GM18870 (cell line): ENCODE results near the gene FNTB.
"Not testable (repeated sequence)": the region's sequence is repeated elsewhere in the genome, so short reads cannot be mapped to it uniquely, and the experiment has no call there.

ENCODE experiments used
- ATAC-seq: cut with Tn5 transposase; IDR thresholded peaks from one replicate; pipeline ENCODE4 v1.9.1; 2021; ENCODE audit warnings: moderate library complexity; ENCODE audit not compliant: unreplicated experiment

Gene FNTB

DNA sequence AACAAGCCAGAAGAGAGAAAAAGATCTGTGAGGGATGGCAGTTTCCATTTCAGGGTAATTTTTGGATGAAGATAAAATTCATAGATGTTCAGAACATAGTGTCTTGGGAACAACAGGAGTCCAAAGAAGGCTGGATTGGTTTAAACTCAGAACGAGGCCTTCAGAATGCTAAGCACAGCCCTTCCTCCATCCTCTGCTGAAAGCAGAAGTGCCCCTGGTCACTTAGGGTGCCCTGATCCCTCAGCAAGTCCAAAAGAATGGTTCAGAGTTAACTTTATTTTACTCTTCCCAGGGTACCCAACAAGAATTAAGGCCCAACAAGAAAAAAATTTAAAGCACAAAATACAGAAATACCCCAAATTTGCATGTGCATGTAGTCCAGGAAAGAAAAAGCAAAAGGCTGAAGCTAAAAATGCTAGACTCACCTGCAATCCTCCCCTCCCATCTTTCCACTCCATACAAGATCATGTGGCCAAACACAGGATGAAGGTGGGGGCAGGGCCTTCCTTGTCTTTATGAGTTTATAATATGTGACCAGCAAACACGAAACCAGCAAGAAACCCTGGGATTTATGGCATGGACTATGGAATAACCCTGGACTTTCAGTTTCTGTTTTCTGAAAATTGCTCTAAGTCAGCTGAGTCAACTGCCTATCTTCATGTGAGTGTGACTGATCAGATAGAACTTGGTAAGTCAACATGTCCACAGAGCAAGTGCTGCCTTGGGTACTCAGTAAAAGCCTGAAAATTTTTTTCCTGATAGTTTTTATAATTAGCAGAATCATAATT lies 94.5 kb downstream of the FNTB start:
- ATAC-seq: no peak

GRCh38 chr14:65082930-65083329 lies 96.2 kb downstream of the FNTB start:
- no peak for ATAC-seq

- no peak for ATAC-seq
Measured at GRCh38 chr14:65084554-65085505, 98.1 kb downstream of the FNTB start.

DNA sequence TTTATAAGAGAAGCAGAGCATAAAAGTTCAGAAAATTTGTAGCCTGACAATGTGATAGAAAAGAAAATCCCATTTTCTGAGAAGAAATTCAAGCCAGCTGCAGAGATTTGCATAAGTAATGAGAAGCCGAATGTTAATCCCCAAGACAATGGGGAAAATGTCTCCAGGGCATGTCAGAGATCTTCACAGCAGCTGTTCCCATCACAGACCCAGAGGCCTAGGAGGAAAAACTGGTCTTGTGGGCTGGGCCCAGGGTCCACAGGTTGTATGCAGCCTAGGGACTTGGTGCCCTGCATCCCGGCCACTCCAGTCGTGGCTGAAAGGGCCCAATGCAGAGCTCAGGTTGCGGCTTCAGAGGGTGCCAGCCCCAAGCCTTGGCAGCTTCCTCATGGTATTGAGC lies 100.0 kb downstream of the FNTB start:
- ATAC-seq: not testable (repeated sequence)

- ATAC-seq: not testable (repeated sequence)
Measured at GRCh38 chr14:65087835-65088234, 101.1 kb downstream of the FNTB start.

- no peak for ATAC-seq
Measured at GRCh38 chr14:65092349-65092748, 105.7 kb downstream of the FNTB start.

GRCh38 chr14:65095633-65096205 lies 109.0 kb downstream of the FNTB start:
- no peak for ATAC-seq

- no peak for ATAC-seq
Measured at GRCh38 chr14:65096323-65097089, 109.8 kb downstream of the FNTB start.

DNA sequence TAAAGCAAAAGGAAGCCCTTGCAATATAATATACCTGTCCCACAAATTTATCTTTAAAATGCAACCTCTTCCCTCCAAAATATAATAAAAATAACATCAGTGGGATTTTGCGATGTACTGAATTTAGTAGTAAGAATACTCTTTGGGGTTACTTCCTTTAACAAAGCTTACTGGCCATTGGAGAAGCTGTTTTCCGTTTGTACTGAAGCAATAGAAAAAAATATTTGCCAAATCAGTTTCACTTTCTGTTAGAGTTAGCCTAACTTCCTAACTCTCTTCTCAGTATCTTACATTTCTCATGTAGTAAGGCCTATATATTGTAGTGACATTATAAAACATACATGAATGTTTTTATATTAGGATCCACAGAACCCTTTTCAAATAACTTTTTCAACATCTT lies 111.9 kb downstream of the FNTB start:
- no peak for ATAC-seq

DNA sequence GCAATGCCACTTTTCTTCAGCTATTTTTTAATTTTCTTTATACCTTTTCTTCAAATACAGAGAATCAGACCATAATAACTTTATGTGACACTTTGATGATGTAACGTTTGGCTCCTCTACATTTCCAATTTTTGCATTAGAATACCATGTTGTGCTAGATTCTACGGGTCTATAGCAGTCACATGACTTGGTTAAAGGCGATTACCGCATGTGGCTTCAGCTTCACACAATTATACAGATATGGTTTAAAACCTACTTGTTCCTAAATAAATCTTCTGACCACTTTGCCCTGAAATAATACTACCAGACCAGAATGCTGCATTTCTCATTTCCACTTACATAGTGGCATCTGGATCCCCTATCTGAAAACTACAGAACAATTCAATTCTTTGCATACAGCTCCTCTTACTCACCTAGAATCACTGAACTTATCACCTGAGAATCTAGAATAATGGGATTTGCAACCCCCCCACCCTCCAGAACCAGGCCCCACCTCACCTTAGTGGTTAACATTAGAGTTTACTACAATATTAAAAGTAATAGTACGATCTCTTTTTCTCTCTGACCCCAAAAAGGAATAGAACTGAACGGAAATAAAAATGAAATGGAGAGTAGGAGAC lies 114.3 kb downstream of the FNTB start:
- no peak for ATAC-seq

DNA sequence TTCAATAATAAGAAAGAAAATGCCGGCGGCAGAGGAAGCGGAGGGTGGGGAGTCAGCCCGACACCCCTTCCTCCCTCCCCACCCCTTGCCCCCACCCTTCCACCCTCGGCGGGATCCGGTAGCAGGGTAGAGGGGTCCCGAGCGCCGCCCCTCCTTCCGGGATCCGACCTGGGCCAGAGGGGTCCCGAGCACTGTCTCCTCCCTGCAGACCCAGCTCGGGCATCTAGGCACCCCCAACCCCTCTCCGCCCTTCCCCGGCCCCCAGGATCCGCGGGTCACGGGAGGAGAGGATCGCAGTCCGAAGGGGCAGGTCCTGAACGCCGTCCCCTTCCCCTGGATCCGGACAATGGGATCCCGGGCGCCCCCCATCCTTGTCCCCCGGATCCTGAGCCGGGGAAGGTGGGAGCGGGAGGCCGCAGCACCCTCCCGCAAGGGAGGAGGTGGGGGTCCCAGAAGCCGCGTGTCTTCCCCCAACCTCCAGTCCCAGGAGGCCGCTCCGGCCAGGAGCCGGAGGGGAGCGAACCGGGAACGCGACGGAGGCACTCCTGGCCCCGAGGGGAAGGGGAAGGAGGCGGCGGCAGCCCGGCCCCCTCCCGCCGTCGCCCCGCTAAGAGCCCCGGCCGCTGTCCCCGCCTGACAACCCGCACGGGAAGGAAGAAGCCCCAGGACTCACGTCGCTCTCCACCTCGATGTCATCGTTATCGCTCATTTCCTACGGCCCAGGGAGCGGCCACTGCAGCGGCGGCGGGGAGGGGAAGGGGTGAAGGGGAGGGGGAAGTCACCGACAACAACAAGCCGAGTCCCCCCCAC lies 115.1 kb downstream of the FNTB start:
- no peak for ATAC-seq

GRCh38 chr14:65102441-65103149 lies 115.9 kb downstream of the FNTB start, which contains the start of gene MAX:
Gene MAX, minus strand, starts transcription at chr14:65102517. Its CDS starts 178 bp downstream, at chr14:65102339.
- ATAC-seq: peak; percentile 77

GRCh38 chr14:65103150-65103760 lies 116.6 kb downstream of the FNTB start:
- no peak for ATAC-seq

GRCh38 chr14:65104791-65105190 lies 118.1 kb downstream of the FNTB start:
- no peak for ATAC-seq

DNA sequence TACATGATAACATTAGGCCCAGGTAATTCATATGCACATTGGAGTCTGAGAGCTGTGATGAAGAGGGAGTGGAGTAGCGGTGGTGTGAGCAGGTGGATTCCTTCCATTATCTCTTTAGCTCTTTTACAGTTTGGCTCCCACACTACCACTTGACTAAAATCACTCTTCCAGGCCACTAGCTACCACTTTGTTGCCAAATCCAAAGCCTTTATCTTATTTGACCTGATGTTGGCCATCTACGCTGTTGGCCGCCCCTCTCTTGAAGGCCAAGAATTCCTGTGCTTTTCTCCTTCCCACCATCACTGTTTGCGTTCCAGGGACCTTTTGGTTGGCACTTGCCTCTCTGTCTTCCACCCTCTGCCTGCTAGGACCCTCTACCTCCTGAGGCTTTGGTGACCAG lies 119.6 kb downstream of the FNTB start:
- ATAC-seq: no peak

DNA sequence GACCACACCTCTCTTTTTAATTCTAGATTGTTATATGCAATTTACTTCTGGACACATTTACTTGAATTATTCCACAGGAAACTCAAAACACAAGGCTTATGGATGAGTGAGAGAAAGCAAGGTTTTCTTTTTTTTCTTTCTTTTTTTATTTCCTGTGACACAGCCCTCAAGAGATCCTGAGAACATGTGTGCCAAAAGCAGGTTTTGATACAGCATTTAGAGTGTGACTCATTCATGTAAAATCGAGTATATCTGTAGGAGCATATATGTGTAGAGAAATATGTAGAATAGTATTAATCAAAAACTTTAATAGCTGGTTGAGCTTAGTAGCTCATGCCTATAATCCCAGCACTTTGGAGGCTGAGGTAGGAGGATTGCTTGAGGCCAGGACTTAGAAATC lies 120.0 kb downstream of the FNTB start:
- no peak for ATAC-seq

DNA sequence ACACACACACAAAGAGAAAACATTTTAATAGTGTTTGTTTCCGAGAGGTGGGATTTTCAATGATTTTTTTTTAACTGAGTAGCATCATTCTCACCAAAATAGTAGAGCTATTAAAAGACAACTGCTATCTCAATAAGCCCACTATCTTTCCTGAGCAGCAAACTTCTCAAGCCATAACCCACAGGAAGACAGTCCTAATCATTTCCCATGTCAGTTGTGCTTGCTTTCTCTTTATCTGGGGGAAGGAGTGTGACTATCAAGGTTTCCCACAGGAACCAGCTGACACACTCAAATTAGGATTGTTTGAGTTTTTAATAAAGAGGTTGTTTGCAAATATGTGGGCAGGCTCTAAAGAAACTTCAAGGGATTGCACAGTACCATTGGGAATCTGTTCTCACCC lies 120.5 kb downstream of the FNTB start:
- ATAC-seq: no peak

DNA sequence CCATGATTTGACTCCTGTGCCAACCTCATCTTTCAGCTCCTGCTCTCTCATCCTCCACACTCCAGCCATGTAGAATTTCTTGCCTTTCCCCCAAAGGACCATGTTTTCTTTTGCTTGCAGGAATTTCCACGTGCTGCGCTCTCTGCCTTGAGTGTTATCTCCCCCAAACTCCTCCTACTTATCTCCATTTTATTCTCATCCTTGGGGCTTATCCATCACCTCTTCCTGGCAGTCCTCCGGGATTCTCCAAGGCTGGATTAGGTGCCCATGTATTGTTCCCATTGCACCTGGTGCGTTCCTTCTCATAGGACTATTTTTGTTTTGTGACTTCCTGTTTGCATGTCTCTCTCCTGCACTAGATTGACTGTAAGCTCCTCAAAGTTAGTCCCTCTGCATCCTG lies 122.7 kb downstream of the FNTB start:
- ATAC-seq: no peak
